Measurements from ENCODE around the gene SLC24A4.

SLC24A4 gene

GRCh38 chr14:92288994-92289660, 33.8 kb upstream of the SLC24A4 start:
- Histone ChIP-seq H3K27me3 (ENCODE audit: control insufficient read depth, low read length) (0 out of 2 replicates have a peak, but pooled peaks cover 6% of the 10 kb centered on the region), H4K20me1 (ENCODE audit: control insufficient read depth, insufficient read depth, low read depth, low read length) (no peaks in the 10 kb centered on the region)

DNA sequence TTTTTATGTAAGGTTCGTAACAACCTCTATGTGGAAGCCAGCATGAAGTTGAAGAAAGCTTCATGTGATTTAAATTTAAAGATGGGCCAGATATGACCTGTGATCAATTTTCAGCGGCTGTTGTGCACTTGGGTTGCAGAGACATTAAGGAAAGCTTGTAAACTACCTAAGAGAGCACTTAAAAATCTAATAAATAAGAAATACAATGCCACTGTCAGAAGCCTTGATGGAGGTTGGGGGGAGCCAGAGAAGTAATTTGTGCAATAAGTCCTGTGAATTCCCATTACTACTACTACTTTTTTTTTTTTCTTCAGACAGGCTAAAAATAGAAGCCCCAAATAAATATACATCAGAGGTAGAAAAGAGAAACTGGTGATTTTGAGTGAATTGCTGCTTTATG, 30.3 kb upstream of the SLC24A4 start:
- no peaks in the 10 kb centered on the region for H3K9me2 ChIP-seq (replicated peaks; ENCODE audit: control insufficient read depth, low read length)
- H3K79me2 ChIP-seq (ENCODE audit: control insufficient read depth, low read length): no peaks in the 10 kb centered on the region
- H3K27ac ChIP-seq (ENCODE audit: low read depth, low read length): no peak overlapping the region
- H3K9me3 ChIP-seq (ENCODE audit: control insufficient read depth, insufficient read depth, low read length): no peaks in the 10 kb centered on the region
- no peak overlapping the region for H3K4me2 ChIP-seq (ENCODE audit: low read length)
- no peaks in the 10 kb centered on the region for H3F3A ChIP-seq (ENCODE audit: control insufficient read depth, insufficient read depth)
- peaks cover 9% of the 10 kb centered on the region; the same call in 1 of the 2 replicates for H3K27me3 ChIP-seq (ENCODE audit: control insufficient read depth, low read length)
- H4K20me1 ChIP-seq (ENCODE audit: control insufficient read depth, insufficient read depth, low read depth, low read length): no peaks in the 10 kb centered on the region
- H3K4me1 ChIP-seq (ENCODE audit: control insufficient read depth, low read length): no peaks in the 10 kb centered on the region
- no peak overlapping the region for H3K4me3 ChIP-seq (ENCODE audit: low read length)
- H3K36me3 ChIP-seq (ENCODE audit: control insufficient read depth, low read length): no peaks in the 10 kb centered on the region
- TF ChIP-seq CTCF (IDR thresholded peaks at IDR 0.05; ENCODE audit: low read depth, low read length, poor library complexity, severe bottlenecking): no peak
- no peak for TF ChIP-seq EZH2phosphoT487 (IDR thresholded peaks at IDR 0.05; ENCODE audit: borderline replicate concordance, low read length)

More at GRCh38 chr14:92288994-92289660, 33.8 kb upstream of the SLC24A4 start:
- H3F3A ChIP-seq (ENCODE audit: control insufficient read depth, insufficient read depth): no peaks in the 10 kb centered on the region
- no peaks in the 10 kb centered on the region for H3K9me3 ChIP-seq (ENCODE audit: control insufficient read depth, insufficient read depth, low read length)
- no peak overlapping the region for H3K4me3 ChIP-seq (ENCODE audit: low read length)
- no peaks in the 10 kb centered on the region for H3K4me1 ChIP-seq (ENCODE audit: control insufficient read depth, low read length)
- no peaks in the 10 kb centered on the region for H3K79me2 ChIP-seq (ENCODE audit: control insufficient read depth, low read length)
- no peak for TF ChIP-seq CTCF (IDR thresholded peaks at IDR 0.05; ENCODE audit: low read depth, low read length, poor library complexity, severe bottlenecking)
- TF ChIP-seq EZH2phosphoT487 (IDR thresholded peaks at IDR 0.05; ENCODE audit: borderline replicate concordance, low read length): no peak
- H3K27ac ChIP-seq (ENCODE audit: low read depth, low read length): no peak overlapping the region
- no peaks in the 10 kb centered on the region for H3K36me3 ChIP-seq (ENCODE audit: control insufficient read depth, low read length)
- H3K9me2 ChIP-seq (replicated peaks; ENCODE audit: control insufficient read depth, low read length): no peaks in the 10 kb centered on the region
- no peak overlapping the region for H3K4me2 ChIP-seq (ENCODE audit: low read length)

- H3K27ac ChIP-seq (ENCODE audit: low read depth, low read length): no peak overlapping the region
- no peak for TF ChIP-seq CTCF (IDR thresholded peaks at IDR 0.05; ENCODE audit: low read depth, low read length, poor library complexity, severe bottlenecking)
- no peak for TF ChIP-seq EZH2phosphoT487 (IDR thresholded peaks at IDR 0.05; ENCODE audit: borderline replicate concordance, low read length)
- H3K4me3 ChIP-seq (ENCODE audit: low read length): no peak overlapping the region
- no peaks in the 10 kb centered on the region for H3K4me1 ChIP-seq (ENCODE audit: control insufficient read depth, low read length)
- H3K9me3 ChIP-seq (ENCODE audit: control insufficient read depth, insufficient read depth, low read length): no peaks in the 10 kb centered on the region
- H3K79me2 ChIP-seq (ENCODE audit: control insufficient read depth, low read length): no peaks in the 10 kb centered on the region
- no peak overlapping the region for H3K4me2 ChIP-seq (ENCODE audit: low read length)
- no peaks in the 10 kb centered on the region for H3K36me3 ChIP-seq (ENCODE audit: control insufficient read depth, low read length)
- no peaks in the 10 kb centered on the region for H3K9me2 ChIP-seq (replicated peaks; ENCODE audit: control insufficient read depth, low read length)
- no peaks in the 10 kb centered on the region for H4K20me1 ChIP-seq (ENCODE audit: control insufficient read depth, insufficient read depth, low read depth, low read length)
- no peaks in the 10 kb centered on the region for H3F3A ChIP-seq (ENCODE audit: control insufficient read depth, insufficient read depth)
- peaks cover 9% of the 10 kb centered on the region; the same call in 1 of the 2 replicates for H3K27me3 ChIP-seq (ENCODE audit: control insufficient read depth, low read length)
These were observed 28.5 kb upstream of the SLC24A4 start for GRCh38 chr14:92294506-92294905.
